CD14-positive monocyte (primary cell): ENCODE measurements around the gene AP4M1. TPM values are rescaled to one million over a fixed set of nuclear protein-coding genes. Genes with fewer than 3 reads are reported as not detected.

Experiments used
- DNase-seq, 3 donors: peaks; one replicate each; pipeline ENCODE4 v3.0.0-alpha.2; 2011 to 2022
- H2AFZ ChIP-seq: 2 replicates; pipeline ENCODE4 v1.6.0; 2012; ENCODE audit warnings: mild to moderate bottlenecking, low read depth, low read length, inconsistent platforms; ENCODE audit not compliant: insufficient read depth, poor library complexity, severe bottlenecking
- H3K27ac ChIP-seq, 2 donors: 1 replicate in 1 of 2; 2 replicates in 1 of 2; pipeline ENCODE4 v1.5.1; 2012 to 2013; ENCODE audit warnings: low read length in 2 of 2, control low read depth in 1 of 2, inconsistent platforms in 1 of 2, low read depth in 1 of 2, mild to moderate bottlenecking in 1 of 2
- H3K27me3 ChIP-seq, 2 donors: one replicate each; pipeline versions ENCODE4 v1.6.0 to v1.6.1; 2011 to 2013; ENCODE audit warnings: low read length in 2 of 2; ENCODE audit not compliant: control insufficient read depth in 2 of 2, insufficient read depth in 2 of 2
- H3K36me3 ChIP-seq, 2 donors: replicated peaks in 1 of 2; 1 replicate in 1 of 2; 2 replicates in 1 of 2; pipeline versions ENCODE4 v1.5.1 to v1.6.1; 2012 to 2013; ENCODE audit warnings: low read length in 2 of 2, control low read depth in 1 of 2, inconsistent platforms in 1 of 2, mild to moderate bottlenecking in 1 of 2; ENCODE audit not compliant: insufficient read depth in 2 of 2, control insufficient read depth in 1 of 2
- H3K4me1 ChIP-seq, 2 donors: 1 replicate in 1 of 2; 2 replicates in 1 of 2; pipeline versions ENCODE4 v1.5.1 to v1.6.1; 2012 to 2013; ENCODE audit warnings: low read length in 2 of 2, control low read depth in 1 of 2, inconsistent platforms in 1 of 2, mild to moderate bottlenecking in 1 of 2, moderate library complexity in 1 of 2; ENCODE audit not compliant: insufficient read depth in 2 of 2, control insufficient read depth in 1 of 2
- H3K4me2 ChIP-seq: replicated peaks from 2 replicates; pipeline ENCODE3; 2012; ENCODE audit warnings: low read length, moderate library complexity, mild to moderate bottlenecking; ENCODE audit not compliant: poor library complexity, severe bottlenecking; ENCODE audit errors: extremely low read depth
- H3K4me3 ChIP-seq, 3 experiments: fragments of 200-600 bp in 1 of 3; sonication (generic) in 1 of 3; replicated peaks in 1 of 3; 1 replicate in 2 of 3; 2 replicates in 1 of 3; pipeline ENCODE4 v1.5.1; 2011 to 2013; ENCODE audit warnings: low read length in 3 of 3, mild to moderate bottlenecking in 3 of 3, control low read depth in 2 of 3, low read depth in 2 of 3, inconsistent platforms in 1 of 3, moderate library complexity in 1 of 3
- H3K79me2 ChIP-seq: 2 replicates; pipeline ENCODE4 v1.6.0; 2012; ENCODE audit warnings: mild to moderate bottlenecking, control low read depth, inconsistent platforms, low read length, moderate library complexity; ENCODE audit not compliant: insufficient read depth
- H3K9ac ChIP-seq: 2 replicates; pipeline ENCODE4 v1.6.0; 2017; ENCODE audit warnings: low read length, mild to moderate bottlenecking; ENCODE audit not compliant: insufficient read depth, poor library complexity, severe bottlenecking
- H3K9me3 ChIP-seq, 2 donors: replicated peaks in 1 of 2; 1 replicate in 1 of 2; 2 replicates in 1 of 2; pipeline versions ENCODE4 v1.5.1 to v1.6.1; 2012 to 2013; ENCODE audit warnings: low read length in 2 of 2, control low read depth in 1 of 2; ENCODE audit not compliant: control insufficient read depth in 1 of 2, insufficient read depth in 1 of 2
- H4K20me1 ChIP-seq: 2 replicates; pipeline ENCODE4 v1.6.0; 2012; ENCODE audit warnings: mild to moderate bottlenecking, low read length, control low read depth, moderate library complexity; ENCODE audit not compliant: insufficient read depth
- H3K27ac Mint-ChIP-seq, 7 donors: one replicate each; pipeline ENCODE4 v1.8.0; 2020; ENCODE audit warnings: mild to moderate bottlenecking in 7 of 7, mixed read lengths in 7 of 7, moderate library complexity in 6 of 7, inconsistent platforms in 2 of 7
- H3K27me3 Mint-ChIP-seq, 3 donors: one replicate each; pipeline ENCODE4 v1.8.0; 2021 to 2022; ENCODE audit warnings: low read depth in 3 of 3, mild to moderate bottlenecking in 3 of 3, mixed read lengths in 3 of 3, moderate library complexity in 3 of 3, inconsistent platforms in 1 of 3
- H3K36me3 Mint-ChIP-seq, 2 donors: one replicate each; pipeline ENCODE4 v1.8.0; 2020; ENCODE audit warnings: mixed read lengths in 2 of 2, inconsistent platforms in 1 of 2, mild to moderate bottlenecking in 1 of 2
- H3K4me1 Mint-ChIP-seq: one replicate; pipeline ENCODE4 v1.8.0; 2020; ENCODE audit warnings: mild to moderate bottlenecking, mixed read lengths
- H3K4me3 Mint-ChIP-seq, 2 donors: one replicate each; pipeline ENCODE4 v1.8.0; 2020; ENCODE audit warnings: mild to moderate bottlenecking in 2 of 2, mixed read lengths in 2 of 2, moderate library complexity in 1 of 2
- H3K9me3 Mint-ChIP-seq, 7 donors: one replicate each; pipeline ENCODE4 v1.8.0; 2020 to 2022; ENCODE audit warnings: mixed read lengths in 7 of 7, mild to moderate bottlenecking in 6 of 7, moderate library complexity in 6 of 7, inconsistent platforms in 2 of 7
- WGBS: methylation state at CpG from one replicate; pipeline ENCODE4 v1.1.5; 2013; ENCODE audit warnings: missing lambda C conversion rate; ENCODE audit not compliant: insufficient coverage; 5-methylcytosine and 5-hydroxymethylcytosine counted together
- intact Hi-C, 2 donors: fragments of 100-400 bp; cut with micrococcal nuclease; formaldehyde crosslinking; loops; one replicate each; pipeline versions ENCODE4 v1.15.0 to v1.15.1; 2023
- polyA minus RNA-seq: library from RNA; depleted of rRNA, polyadenylated mRNA; stranded (reverse); fragments of >200 nt; gene quantifications from 2 replicates; pipeline ENCODE4 v1.2.3, GENCODE V29; 2012
- polyA plus RNA-seq, 3 donors: library from polyadenylated mRNA; depleted of rRNA in 1 of 3; unstranded in 2 of 3; stranded (reverse) in 1 of 3; fragments of 300-500 nt in 2 of 3; fragments of >200 nt in 1 of 3; fragmentation: Illumina TruSeq in 2 of 3; gene quantifications; 1 replicate in 2 of 3; 2 replicates in 1 of 3; pipeline ENCODE4 v1.2.3, GENCODE V29; 2012 to 2021
- total RNA-seq, 12 experiments: library from RNA in 1 of 12; stranded (reverse) in 1 of 12; fragments of 120-200 nt in 1 of 12; gene quantifications; one replicate each; pipeline ENCODE4 v1.2.4 and lab custom pipeline; 2013 to 2026; ENCODE audit warnings: mixed read lengths in 6 of 12, inconsistent platforms in 1 of 12
- TF ChIP-seq, protein P1 (sequence below): fragments of 200-600 bp; IDR thresholded peaks from one replicate; pipeline ENCODE4 v1.8.0; 2022; ENCODE audit warnings: antibody characterized with exemption, mild to moderate bottlenecking

AP4M1 gene, protein sequence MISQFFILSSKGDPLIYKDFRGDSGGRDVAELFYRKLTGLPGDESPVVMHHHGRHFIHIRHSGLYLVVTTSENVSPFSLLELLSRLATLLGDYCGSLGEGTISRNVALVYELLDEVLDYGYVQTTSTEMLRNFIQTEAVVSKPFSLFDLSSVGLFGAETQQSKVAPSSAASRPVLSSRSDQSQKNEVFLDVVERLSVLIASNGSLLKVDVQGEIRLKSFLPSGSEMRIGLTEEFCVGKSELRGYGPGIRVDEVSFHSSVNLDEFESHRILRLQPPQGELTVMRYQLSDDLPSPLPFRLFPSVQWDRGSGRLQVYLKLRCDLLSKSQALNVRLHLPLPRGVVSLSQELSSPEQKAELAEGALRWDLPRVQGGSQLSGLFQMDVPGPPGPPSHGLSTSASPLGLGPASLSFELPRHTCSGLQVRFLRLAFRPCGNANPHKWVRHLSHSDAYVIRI
- 14.5 TPM for total RNA-seq (2013)
- polyA plus RNA-seq: 10 to 100 TPM; 10.5 to 13.1 (median 12.6) TPM
- polyA minus RNA-seq: 5.1 and 7.5 TPM in 2 replicates
- total RNA-seq (lab: John Stamatoyannopoulos, UW): 4.6 to 13.0 (median 6.5) reads per million in 11 experiments

DNA sequence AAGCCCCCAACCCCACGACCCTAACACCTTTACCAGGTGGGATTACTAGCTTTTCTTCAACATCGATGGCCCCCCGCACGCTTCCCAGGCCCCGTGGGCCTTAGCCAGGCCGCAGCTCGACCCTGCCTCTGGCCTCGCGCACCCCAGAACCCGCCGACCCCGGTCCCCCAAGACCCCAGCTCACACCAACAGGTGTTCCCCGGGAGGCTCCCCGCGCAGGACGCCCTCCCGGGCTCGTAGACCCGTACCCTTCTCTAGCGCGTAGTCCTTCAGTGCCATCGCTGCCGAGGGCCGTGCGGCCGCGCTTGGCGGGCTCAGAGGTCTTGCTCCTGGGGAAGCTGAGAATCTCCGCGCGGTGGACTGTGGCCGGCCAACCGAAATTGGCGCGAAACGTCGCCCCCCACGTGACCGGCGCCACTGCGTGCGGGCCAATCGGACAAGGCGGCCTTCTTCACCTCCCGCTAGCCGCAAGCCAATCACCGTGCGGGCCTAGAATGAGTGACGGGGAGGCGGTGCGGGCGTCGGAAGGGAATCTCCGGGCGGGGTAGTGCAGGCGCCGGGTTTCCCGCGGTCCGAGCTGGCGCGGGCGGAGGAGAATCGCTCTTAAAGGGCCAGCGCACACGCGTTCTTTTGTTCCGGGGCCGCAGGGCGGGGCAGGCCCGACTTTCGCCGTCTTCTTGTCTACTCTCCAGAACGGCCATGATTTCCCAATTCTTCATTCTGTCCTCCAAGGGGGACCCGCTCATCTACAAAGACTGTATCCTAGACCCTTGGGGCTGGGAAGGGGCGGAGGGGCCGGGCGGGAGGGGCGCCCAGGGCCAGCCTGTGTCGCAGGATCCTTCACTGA lies at the start of gene AP4M1, which contains the start of gene MCM7:
AP4M1 (plus strand) TSS at position 628 of the 847 bp plus-strand sequence; CDS start at position 700, 72 bp downstream.
MCM7 (minus strand) TSS at position 382 of the 847 bp plus-strand sequence; CDS start at position 279, 103 bp downstream.
- Histone ChIP-seq H3K27ac (peak within 1 kb of the TSS; percentile 83 to 86), H3K79me2 (peaks cover 51% of the 10 kb centered on the region), H3K4me3 (peak within 1 kb of the TSS; percentile 83 to 95 (median 85)), H3K4me1 (peaks cover 22 to 27% of the 10 kb centered on the region in 2 donors), H4K20me1 (no peaks in the 10 kb centered on the region), H3K27me3 (no peaks in the 10 kb centered on the region), H3K36me3 (peaks cover 50 to 63% of the 10 kb centered on the region in 2 donors), H3K9ac (peak within 1 kb of the TSS; percentile 74), H3K9me3 (no peaks in the 10 kb centered on the region), H3K4me2 (peak within 1 kb of the TSS; percentile 100), H2AFZ (peak within 1 kb of the TSS; percentile 95)
- TF ChIP-seq, protein P1, sequence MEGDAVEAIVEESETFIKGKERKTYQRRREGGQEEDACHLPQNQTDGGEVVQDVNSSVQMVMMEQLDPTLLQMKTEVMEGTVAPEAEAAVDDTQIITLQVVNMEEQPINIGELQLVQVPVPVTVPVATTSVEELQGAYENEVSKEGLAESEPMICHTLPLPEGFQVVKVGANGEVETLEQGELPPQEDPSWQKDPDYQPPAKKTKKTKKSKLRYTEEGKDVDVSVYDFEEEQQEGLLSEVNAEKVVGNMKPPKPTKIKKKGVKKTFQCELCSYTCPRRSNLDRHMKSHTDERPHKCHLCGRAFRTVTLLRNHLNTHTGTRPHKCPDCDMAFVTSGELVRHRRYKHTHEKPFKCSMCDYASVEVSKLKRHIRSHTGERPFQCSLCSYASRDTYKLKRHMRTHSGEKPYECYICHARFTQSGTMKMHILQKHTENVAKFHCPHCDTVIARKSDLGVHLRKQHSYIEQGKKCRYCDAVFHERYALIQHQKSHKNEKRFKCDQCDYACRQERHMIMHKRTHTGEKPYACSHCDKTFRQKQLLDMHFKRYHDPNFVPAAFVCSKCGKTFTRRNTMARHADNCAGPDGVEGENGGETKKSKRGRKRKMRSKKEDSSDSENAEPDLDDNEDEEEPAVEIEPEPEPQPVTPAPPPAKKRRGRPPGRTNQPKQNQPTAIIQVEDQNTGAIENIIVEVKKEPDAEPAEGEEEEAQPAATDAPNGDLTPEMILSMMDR: no peak
- Mint-ChIP-seq H3K36me3 (peaks cover 50 to 65% of the 10 kb centered on the region in 2 donors), H3K9me3 (no peaks in the 10 kb centered on the region), H3K4me3 (peak within 1 kb of the TSS; percentile 87 to 92), H3K4me1 (peaks cover 23% of the 10 kb centered on the region), H3K27ac (peak within 1 kb of the TSS; percentile 89 to 97 (median 95)), H3K27me3 (peaks cover 0 to 3% (median 2%) of the 10 kb centered on the region in 3 donors)
- DNase-seq: peak; percentile 94 to 98 (median 97)
- under 1% methylated on average over 78 of the region's 80 CpGs for WGBS
- intact Hi-C loops: no loop called here

GRCh38 chr7:100053215-100053614 lies 48.2 kb upstream of the AP4M1 start:
- Histone ChIP-seq H3K9ac (no peak overlapping the region), H3K4me2 (no peak overlapping the region), H2AFZ (no peak overlapping the region), H3K4me1 (peaks cover 12 to 14% of the 10 kb centered on the region in 2 donors), H3K9me3 (no peaks in the 10 kb centered on the region), H3K36me3 (peaks cover 14 to 21% of the 10 kb centered on the region in 2 donors), H3K79me2 (peaks cover 12% of the 10 kb centered on the region), H3K27me3 (no peaks in the 10 kb centered on the region), H4K20me1 (no peaks in the 10 kb centered on the region), H3K4me3 (no peak overlapping the region), H3K27ac (no peak overlapping the region)
- Mint-ChIP-seq H3K27me3 (peaks cover 0 to 2% (median 0%) of the 10 kb centered on the region in 3 donors), H3K4me1 (peaks cover 10% of the 10 kb centered on the region), H3K27ac (no peak overlapping the region), H3K9me3 (no peaks in the 10 kb centered on the region), H3K36me3 (peaks cover 17 to 20% of the 10 kb centered on the region in 2 donors), H3K4me3 (no peak overlapping the region)
- 69% methylated on average over 2 of the region's 3 CpGs for WGBS
- TF ChIP-seq, protein P1: no peak
- intact Hi-C loops: loop anchor here (10.0 kb wide), 2 partner anchors 58 to 138 kb away; partner anchors contain the start of gene TRIM4 (in 2 of the 2)
- peak; percentile 22 to 39 (median 27) for DNase-seq
